Mucosa of rectum (tissue), 2 donors: ENCODE results near the gene TAF15.

ENCODE experiments used
- H3K27ac ChIP-seq, 2 donors: one replicate each; pipeline ENCODE4 v1.7.0; 2013; ENCODE audit warnings: inconsistent platforms in 2 of 2, low read depth in 2 of 2, low read length in 2 of 2
- H3K27me3 ChIP-seq, 2 donors: one replicate each; pipeline ENCODE4 v1.7.0; 2013; ENCODE audit warnings: low read length in 2 of 2; ENCODE audit not compliant: control insufficient read depth in 2 of 2, insufficient read depth in 2 of 2
- H3K36me3 ChIP-seq, 2 donors: one replicate each; pipeline ENCODE4 v1.7.0; 2013; ENCODE audit warnings: low read length in 2 of 2; ENCODE audit not compliant: control insufficient read depth in 2 of 2, insufficient read depth in 2 of 2
- H3K4me1 ChIP-seq, 2 donors: one replicate each; pipeline ENCODE4 v1.7.0; 2013; ENCODE audit warnings: low read length in 2 of 2, mild to moderate bottlenecking in 1 of 2; ENCODE audit not compliant: control insufficient read depth in 2 of 2, insufficient read depth in 2 of 2
- H3K4me3 ChIP-seq, 2 donors: one replicate each; pipeline ENCODE4 v1.7.0; 2013; ENCODE audit warnings: low read length in 2 of 2
- H3K9ac ChIP-seq, 2 donors: one replicate each; pipeline ENCODE4 v1.7.0; 2013; ENCODE audit warnings: low read length in 2 of 2, low read depth in 1 of 2, mild to moderate bottlenecking in 1 of 2
- H3K9me3 ChIP-seq, 2 donors: one replicate each; pipeline ENCODE4 v1.7.0; 2013; ENCODE audit warnings: low read length in 2 of 2; ENCODE audit not compliant: control insufficient read depth in 2 of 2
- donor health status: healthy.
- donor health status: Normal muscosa, but diverticular disease.

The TAF15 gene

DNA sequence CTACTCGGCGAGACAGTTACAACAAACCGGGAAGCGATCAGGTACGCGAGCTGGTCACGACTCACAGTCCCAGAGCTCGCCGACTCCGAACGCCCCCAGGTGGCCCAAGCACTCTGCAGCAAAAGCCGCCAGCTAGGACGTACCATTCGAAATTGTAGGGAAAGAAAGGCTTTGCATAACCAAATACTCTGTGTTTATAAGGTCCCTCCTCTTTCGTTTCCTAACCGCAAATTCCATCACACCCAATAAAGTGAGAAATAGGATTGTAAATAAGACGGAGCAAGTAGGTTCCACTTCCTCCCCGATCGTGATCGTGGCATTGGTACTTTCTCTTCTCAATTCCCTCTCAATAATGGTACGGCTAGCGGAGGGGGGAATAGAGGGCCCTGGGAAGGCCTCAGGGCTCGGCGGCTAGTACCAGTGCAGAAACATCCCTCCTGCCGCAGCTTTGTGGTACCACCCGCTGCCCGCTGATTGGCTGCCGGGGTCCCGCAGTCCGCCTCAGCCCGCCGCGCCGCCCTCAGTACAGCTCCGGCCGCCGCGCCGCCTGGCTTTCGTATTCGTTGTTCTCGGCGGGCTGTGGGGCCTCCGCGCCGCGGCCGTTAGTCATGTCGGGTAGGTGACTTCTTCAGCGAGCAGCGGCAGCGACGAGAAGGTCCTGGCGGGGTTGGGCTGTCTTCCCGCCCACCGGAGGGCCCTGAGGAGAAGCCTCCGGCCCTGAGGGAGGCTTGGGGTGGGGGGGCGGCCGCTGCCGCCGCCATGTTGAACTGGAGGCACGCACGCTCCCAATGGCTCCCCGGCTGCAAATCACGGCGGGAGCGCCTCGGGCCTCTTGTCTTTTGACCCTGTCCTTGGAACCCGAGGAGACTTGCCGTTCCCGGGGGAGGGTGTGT lies at the start of gene TAF15:
Gene TAF15, plus strand, starts transcription at position 523 of the 893 bp plus-strand sequence. Its CDS starts 86 bp downstream, at position 609.
- Histone ChIP-seq H3K9ac (peak within 1 kb of the TSS; percentile 88 to 96), H3K27ac (peak within 1 kb of the TSS; percentile 94 to 96), H3K9me3 (no peaks in the 10 kb centered on the region), H3K4me3 (peak within 1 kb of the TSS; percentile 91 to 98), H3K27me3 (no peaks in the 10 kb centered on the region), H3K36me3 (no peaks in the 10 kb centered on the region), H3K4me1 (peaks cover 16 to 17% of the 10 kb centered on the region in 2 donors)

DNA sequence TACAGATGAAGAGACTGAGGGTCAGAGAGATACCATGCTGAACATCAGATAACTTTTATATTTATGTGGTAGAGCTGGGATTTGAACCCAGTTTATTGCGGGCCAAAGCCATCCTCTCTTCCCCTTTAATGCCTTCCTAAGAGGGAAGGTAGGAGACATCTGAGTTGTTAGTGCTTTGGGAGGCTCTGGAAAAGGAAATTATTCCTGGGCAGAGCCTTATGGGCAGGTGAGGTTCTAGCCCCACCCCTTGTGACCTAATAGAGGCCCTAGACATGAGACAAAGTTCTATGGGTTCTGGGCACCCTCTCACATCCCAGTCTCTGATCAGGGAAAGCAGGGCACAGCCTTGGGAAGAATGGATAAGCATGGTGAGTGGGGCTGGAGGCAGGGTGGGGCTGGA lies 48.7 kb upstream of the TAF15 start, which contains the start of gene C17orf50:
Gene C17orf50, plus strand, starts transcription at position 301 of the 400 bp plus-strand sequence. Its CDS starts 55 bp downstream, at position 356.
- no peaks in the 10 kb centered on the region for H3K36me3 ChIP-seq
- H3K4me1 ChIP-seq: peaks cover 7 to 8% of the 10 kb centered on the region in 2 donors
- no peaks in the 10 kb centered on the region for H3K9me3 ChIP-seq
- H3K9ac ChIP-seq: no peak within 1 kb of the TSS
- H3K4me3 ChIP-seq: no peak within 1 kb of the TSS
- H3K27ac ChIP-seq: no peak within 1 kb of the TSS
- H3K27me3 ChIP-seq: peaks cover 0 to 2% of the 10 kb centered on the region in 2 donors

DNA sequence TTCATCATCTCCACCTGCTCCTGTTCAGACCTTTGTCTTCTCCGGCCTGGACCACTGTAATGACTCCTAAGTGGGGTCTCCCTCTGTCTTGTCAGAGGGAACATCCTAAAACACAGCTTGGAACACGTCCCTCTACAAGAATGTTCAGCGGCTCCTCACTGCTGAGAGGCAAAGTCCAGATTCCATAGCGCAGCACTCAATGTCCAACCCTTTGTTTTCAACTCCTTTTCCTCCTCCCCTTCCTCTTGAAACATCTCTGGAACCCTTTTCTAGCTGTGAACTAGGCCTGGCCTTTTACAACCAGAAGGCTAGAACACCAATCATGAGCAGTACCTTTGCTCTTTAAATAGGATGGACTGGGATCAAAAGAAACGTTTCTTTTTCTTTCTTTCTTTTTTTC lies 47.7 kb upstream of the TAF15 start:
- peaks cover 0 to 2% of the 10 kb centered on the region in 2 donors for H3K27me3 ChIP-seq
- H3K4me1 ChIP-seq: peaks cover 7 to 8% of the 10 kb centered on the region in 2 donors
- H3K9ac ChIP-seq: no peak overlapping the region
- no peaks in the 10 kb centered on the region for H3K36me3 ChIP-seq
- no peak overlapping the region for H3K27ac ChIP-seq
- no peak overlapping the region for H3K4me3 ChIP-seq
- no peaks in the 10 kb centered on the region for H3K9me3 ChIP-seq

DNA sequence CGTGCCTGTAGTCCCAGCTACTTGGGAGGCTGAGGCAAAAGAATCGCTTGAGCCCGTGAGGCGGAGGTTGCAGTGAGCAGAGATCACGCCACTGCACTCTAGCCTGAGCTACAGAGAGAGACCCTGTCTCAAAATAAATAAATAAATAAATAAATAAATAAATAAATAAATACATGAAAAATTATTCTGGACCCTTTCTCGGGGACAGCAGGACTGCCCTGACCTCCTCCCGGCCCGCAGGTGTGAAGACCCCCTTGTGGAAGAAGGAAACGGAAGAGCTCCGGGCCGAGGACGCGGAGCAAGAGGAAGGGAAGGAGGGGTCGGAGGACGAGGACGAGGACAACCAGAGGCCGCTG lies 45.5 kb upstream of the TAF15 start:
- Histone ChIP-seq H3K27ac (no peak overlapping the region), H3K4me3 (peak overlapping the region; percentile 73 to 74)

DNA sequence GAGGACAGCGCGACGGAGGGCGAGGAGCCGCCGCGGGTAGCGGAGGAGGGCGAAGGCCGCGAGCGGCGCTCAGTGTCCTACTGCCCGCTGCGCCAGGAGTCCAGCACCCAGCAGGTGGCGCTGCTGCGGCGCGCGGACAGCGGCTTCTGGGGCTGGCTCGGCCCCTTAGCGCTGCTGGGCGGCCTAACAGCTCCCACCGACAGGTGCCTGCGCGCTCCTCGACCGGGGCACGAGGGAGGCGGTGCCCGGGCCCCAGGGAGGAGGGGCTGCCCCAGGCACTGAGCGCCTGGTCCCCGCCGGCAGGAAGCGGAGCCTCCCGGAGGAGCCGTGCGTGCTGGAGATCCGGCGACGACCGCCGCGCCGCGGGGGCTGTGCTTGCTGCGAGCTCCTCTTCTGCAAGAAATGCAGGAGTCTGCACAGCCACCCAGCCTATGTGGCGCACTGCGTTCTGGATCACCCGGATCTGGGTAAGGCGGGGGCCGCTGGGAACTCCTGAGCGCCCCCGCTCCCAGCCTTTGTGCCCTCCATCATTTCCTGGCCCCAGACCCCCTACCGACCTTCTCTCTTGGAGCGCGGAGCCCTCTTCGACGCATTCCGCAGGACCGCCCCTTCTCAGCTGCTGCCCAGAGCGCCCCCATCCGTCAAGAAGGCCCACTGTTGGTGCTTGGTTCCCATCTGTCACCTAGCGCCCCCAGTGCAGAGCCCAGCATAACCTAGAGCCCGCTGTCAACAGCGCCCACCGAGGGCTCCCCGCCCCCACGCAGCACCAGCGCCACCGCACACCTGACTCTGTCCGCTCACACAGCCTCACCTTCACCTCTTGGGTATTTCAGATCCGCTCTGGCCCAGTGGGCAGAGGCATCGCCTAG lies 44.9 kb upstream of the TAF15 start:
- H3K4me1 ChIP-seq: peaks cover 8 to 9% of the 10 kb centered on the region in 2 donors
- H3K36me3 ChIP-seq: no peaks in the 10 kb centered on the region
- peak overlapping the region; percentile 73 to 74 for H3K4me3 ChIP-seq
- H3K9ac ChIP-seq: peak overlapping the region; percentile 47 to 69
- H3K9me3 ChIP-seq: no peaks in the 10 kb centered on the region
- H3K27me3 ChIP-seq: no peaks in the 10 kb centered on the region
- peak overlapping the region; percentile 11 to 38 for H3K27ac ChIP-seq

More for the DNA sequence above, 45.5 kb upstream of the TAF15 start:
- Histone ChIP-seq H3K27me3 (peaks cover 0 to under 1% of the 10 kb centered on the region in 2 donors), H3K9me3 (no peaks in the 10 kb centered on the region), H3K36me3 (no peaks in the 10 kb centered on the region), H3K4me1 (peaks cover 8 to 9% of the 10 kb centered on the region in 2 donors), H3K9ac (peak overlapping the region in 1 of 2 donors; percentile 69)

DNA sequence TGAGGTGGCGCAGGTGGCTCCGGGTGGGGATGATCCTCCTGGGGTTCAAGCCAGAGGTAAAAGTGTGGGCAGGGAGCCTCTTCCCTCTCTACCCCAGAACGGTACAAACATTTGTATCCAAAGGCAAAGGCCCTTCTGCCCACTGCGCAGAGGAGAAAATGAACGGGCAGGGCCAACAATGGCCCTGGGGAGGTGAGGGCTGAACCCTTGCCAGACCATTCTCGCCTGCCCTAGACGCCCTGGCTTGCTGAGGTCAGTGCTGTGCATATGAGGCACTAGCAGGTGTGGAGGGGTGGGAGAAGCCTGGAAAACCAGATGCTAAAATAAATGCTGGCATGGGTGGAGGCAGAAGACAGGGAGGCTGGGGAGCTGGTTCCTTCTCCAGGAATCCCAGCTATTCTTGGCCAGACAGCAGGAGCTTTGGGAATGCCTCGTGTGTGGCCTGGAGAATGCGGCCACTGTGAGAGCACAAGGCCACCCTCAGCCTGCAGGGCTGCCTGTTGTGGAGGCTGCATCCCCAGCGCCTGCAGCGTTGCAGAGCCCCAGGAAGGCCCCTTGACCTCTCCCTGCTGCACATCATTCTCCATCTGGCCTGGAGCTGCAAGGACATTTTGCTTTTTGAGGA lies 44.1 kb upstream of the TAF15 start:
- no peak overlapping the region for H3K27ac ChIP-seq
- no peaks in the 10 kb centered on the region for H3K27me3 ChIP-seq
- H3K9ac ChIP-seq: no peak overlapping the region
- peak overlapping the region in 1 of 2 donors; percentile 73 for H3K4me3 ChIP-seq
- H3K36me3 ChIP-seq: no peaks in the 10 kb centered on the region
- no peaks in the 10 kb centered on the region for H3K9me3 ChIP-seq
- H3K4me1 ChIP-seq: peaks cover 8 to 9% of the 10 kb centered on the region in 2 donors

DNA sequence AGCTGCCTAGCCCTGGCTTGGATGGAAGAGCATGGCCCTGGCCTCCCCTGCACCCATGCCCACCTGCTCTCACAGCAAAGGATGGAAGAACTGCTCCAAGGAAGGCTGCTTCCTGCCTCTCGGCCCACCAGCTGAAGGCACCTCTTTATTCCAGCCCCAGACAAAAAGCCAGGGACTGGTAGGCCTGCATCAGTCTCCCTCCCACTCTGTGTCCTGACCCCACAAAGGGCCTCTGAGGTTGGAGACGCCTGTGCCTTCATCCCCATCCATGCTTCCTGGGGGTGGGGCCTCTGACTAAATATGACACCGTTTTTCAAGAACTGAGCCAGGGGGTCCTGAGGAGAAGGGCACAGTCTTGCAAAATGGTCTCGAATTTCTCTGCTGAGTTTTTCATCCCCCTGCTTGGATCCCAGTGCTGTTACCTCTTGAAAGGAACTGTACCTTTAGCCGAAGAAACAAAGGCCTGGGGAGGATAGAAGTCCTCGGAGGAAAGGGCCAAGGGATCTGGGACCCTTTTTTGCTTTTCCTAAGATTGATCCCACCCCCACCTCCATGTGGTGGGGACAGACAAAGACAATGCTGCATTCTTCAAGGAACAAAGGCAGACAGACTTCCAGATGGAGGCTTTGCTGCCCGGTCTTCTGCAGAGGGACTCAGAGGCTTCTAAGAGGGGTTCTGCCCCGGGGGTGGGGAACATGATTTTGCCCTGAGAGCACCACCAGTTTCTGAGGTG lies 43.4 kb upstream of the TAF15 start:
- Histone ChIP-seq H3K9me3 (no peaks in the 10 kb centered on the region), H3K27ac (no peak overlapping the region), H3K4me3 (no peak overlapping the region), H3K4me1 (peaks cover 8 to 9% of the 10 kb centered on the region in 2 donors), H3K36me3 (no peaks in the 10 kb centered on the region), H3K9ac (no peak overlapping the region), H3K27me3 (no peaks in the 10 kb centered on the region)

DNA sequence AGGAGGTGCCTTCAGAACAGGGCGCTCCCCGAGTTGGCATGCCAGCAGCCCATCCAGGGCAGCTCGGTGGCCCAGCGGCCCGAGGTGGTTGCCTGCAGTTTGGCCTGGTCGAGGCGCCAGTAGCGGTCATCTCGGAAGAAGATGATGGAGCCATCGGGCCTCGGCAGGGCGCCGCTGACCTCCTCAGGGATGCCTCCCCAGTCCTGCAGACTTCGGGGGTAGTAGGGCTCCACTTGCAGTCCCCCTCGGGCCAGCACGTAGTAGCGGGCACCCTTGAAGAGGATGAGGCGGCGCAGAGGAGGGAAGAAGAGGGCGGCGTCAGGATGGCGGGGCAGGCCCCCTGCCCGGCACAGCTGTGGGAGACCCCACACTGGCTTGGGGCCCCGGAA lies 42.8 kb upstream of the TAF15 start:
- Histone ChIP-seq H3K36me3 (no peaks in the 10 kb centered on the region), H3K27ac (no peak overlapping the region), H3K4me3 (no peak overlapping the region), H3K9ac (no peak overlapping the region), H3K9me3 (no peaks in the 10 kb centered on the region), H3K27me3 (no peaks in the 10 kb centered on the region), H3K4me1 (peaks cover 8 to 9% of the 10 kb centered on the region in 2 donors)

DNA sequence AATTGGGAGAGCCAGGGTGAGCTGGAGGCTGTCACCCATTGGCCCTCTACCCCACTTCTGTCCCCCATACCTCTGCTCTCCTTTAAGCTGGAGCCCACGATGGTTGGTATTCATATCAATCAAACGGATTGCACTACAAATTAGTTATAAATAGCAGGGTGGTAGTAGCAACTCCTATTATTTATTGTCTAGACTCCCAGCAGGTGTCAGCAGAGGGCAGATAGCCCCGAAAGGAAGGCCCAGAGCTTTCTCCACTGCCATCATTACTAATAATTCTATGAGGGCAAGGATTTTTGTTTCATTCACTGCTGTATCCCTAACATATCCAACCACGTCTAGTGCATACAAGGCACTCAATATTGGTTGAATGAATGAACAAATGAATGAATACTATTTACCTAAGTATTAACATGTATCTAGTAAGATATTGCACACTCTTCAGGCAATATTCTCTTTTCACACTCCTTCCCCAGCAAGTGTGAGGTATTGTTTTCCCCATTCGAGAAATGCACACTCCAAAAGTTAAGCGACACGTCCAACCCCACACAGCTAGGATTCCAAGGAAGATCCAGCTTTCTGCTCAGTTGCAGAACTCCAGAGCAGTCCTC lies 42.3 kb upstream of the TAF15 start:
- Histone ChIP-seq H3K4me3 (no peak overlapping the region), H3K27ac (no peak overlapping the region), H3K4me1 (peaks cover 8 to 9% of the 10 kb centered on the region in 2 donors), H3K27me3 (no peaks in the 10 kb centered on the region), H3K9ac (no peak overlapping the region), H3K36me3 (no peaks in the 10 kb centered on the region), H3K9me3 (no peaks in the 10 kb centered on the region)
